GM19455 (cell line): ENCODE data around the gene TMEM167B.

Experiments used
- ATAC-seq: cut with Tn5 transposase; IDR thresholded peaks from one replicate; pipeline ENCODE4 v1.9.1; 2021; ENCODE audit not compliant: unreplicated experiment

The TMEM167B gene

GRCh38 chr1:109080441-109081082 is 10.0 kb upstream of the TMEM167B start:
- ATAC-seq = no peak

- no peak for ATAC-seq
Observed at GRCh38 chr1:109083501-109083900, 7.1 kb upstream of the TMEM167B start.

GRCh38 chr1:109083923-109084322 is 6.6 kb upstream of the TMEM167B start:
- no peak for ATAC-seq

GRCh38 chr1:109084563-109085517 is 5.7 kb upstream of the TMEM167B start:
- no peak for ATAC-seq

- ATAC-seq = no peak
Observed at GRCh38 chr1:109089242-109090015, 1.1 kb upstream of the TMEM167B start.

- ATAC-seq = peak; percentile 47
Observed at GRCh38 chr1:109091078-109091838, 694 bp downstream of the TMEM167B start.

- no peak for ATAC-seq
Observed at GRCh38 chr1:109091839-109092193, 1.3 kb downstream of the TMEM167B start.

- no peak for ATAC-seq
Observed at GRCh38 chr1:109094377-109094803, 3.8 kb downstream of the TMEM167B start.

GRCh38 chr1:109094871-109095270 is 4.3 kb downstream of the TMEM167B start:
- no peak for ATAC-seq

- no peak for ATAC-seq
Observed at GRCh38 chr1:109095631-109096030, 5.1 kb downstream of the TMEM167B start.

- no peak for ATAC-seq
Observed at GRCh38 chr1:109096120-109096519, 5.6 kb downstream of the TMEM167B start.

GRCh38 chr1:109099938-109100773 is 9.6 kb downstream of the TMEM167B start:
- ATAC-seq = peak; percentile 84

- ATAC-seq = no peak
Observed at GRCh38 chr1:109104364-109105151, 14.0 kb downstream of the TMEM167B start.

- no peak for ATAC-seq
Observed at GRCh38 chr1:109105881-109106280, 15.3 kb downstream of the TMEM167B start.

GRCh38 chr1:109107785-109108184 is 17.2 kb downstream of the TMEM167B start:
- no peak for ATAC-seq

- ATAC-seq = no peak
Observed at GRCh38 chr1:109109906-109110305, 19.3 kb downstream of the TMEM167B start.

- no peak for ATAC-seq
Observed at GRCh38 chr1:109111386-109112055, 21.0 kb downstream of the TMEM167B start.

- ATAC-seq = peak; percentile 44
Observed at GRCh38 chr1:109112056-109112651, 21.6 kb downstream of the TMEM167B start.
